ENCODE results near the gene C9orf153. TPM values are rescaled to one million over a fixed set of nuclear protein-coding genes. Genes with fewer than 3 reads are reported as not detected.

The C9orf153 gene
- total RNA-seq, 1 experiment from 2014 or later: not detected

DNA sequence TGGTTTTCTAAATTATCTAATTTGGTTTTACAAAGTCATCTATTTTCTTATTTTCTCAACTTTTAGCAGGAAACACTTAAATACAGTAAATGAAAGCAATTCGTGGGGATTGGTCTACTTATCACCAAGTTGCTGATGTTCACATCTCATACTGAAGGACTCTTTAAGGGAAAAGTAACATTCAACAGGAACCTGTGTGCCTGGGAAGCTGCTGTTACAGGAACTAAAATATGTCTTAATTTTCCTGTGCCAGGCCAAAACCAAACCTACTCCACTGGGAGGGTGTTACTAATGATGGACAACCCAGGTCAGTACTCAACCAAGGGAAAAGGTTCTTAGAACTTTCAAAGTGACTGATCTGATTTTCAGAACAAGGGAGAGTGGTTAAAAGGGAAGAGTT, 17.6 kb upstream of the C9orf153 start:
- no peaks in the 10 kb centered on the region for H3K9me2 ChIP-seq (ENCODE audit: insufficient read depth)
- peaks cover 3% of the 10 kb centered on the region; the same call in 1 of the 2 replicates for H4K20me1 ChIP-seq (ENCODE audit: insufficient read depth)
- H3K9me3 ChIP-seq (ENCODE audit: control insufficient read depth in 1 of 2, insufficient read depth in 1 of 2, low read depth in 1 of 2, low read length in 2 of 2): no peaks in the 10 kb centered on the region
- CTCF ChIA-PET: interaction anchor here (1.4 to 1.6 kb wide), 2 partner anchors 9 to 75 kb away, joined by 4 to 7 read pairs; no protein-coding TSS in a partner anchor
- H3K27ac ChIP-seq (ENCODE audit: low read depth, low read length): no peak overlapping the region
- no peaks in the 10 kb centered on the region for H3K27me3 ChIP-seq (ENCODE audit: insufficient read depth, low read length)
- peaks cover 78% of the 10 kb centered on the region for H3K79me2 ChIP-seq (ENCODE audit: insufficient read depth, low read length)
- ATAC-seq (no peak), DNase-seq (ENCODE audit: low read depth, low spot score) (no peak)
- H2AFZ ChIP-seq (ENCODE audit: low read depth, low read length, poor library complexity, severe bottlenecking): no peak overlapping the region
- RAD21 ChIA-PET (ENCODE audit: low non-redundant PET in 1 of 2, low total read pairs in 2 of 2, uncharacterized antibody in 2 of 2, unreplicated experiment in 2 of 2): interaction anchor here in 1 of 2 experiments (0.6 kb wide), 1 partner anchor 641 kb away, joined by 4 read pairs; no protein-coding TSS in a partner anchor
- peaks cover 2 to 8% of the 10 kb centered on the region in 2 experiments; a peak in 3 of 4 replicates for H3K4me1 ChIP-seq (ENCODE audit: control insufficient read depth in 1 of 2, insufficient read depth in 2 of 2, low read length in 2 of 2)
- POLR2A ChIA-PET: no interaction called here
- no TSS peak for BruUV-seq (replicated peaks)
- TF ChIP-seq TCF7L2 (IDR thresholded peaks at IDR 0.05; ENCODE audit: borderline replicate concordance, extremely low read depth, insufficient read depth, insufficient read length) (no peak), EZH2phosphoT487 (IDR thresholded peaks at IDR 0.05; ENCODE audit: borderline replicate concordance) (no peak), SIN3A (IDR thresholded peaks at IDR 0.05; ENCODE audit: low read depth) (no peak), CTCF (IDR thresholded peaks at IDR 0.05 in 2 of 3, conservative IDR thresholded peaks at IDR 0.05 in 1 of 3; ENCODE audit: borderline replicate concordance in 1 of 3, insufficient read depth in 1 of 3, low read depth in 2 of 3, low read length in 2 of 3) (no peak), REST (IDR thresholded peaks at IDR 0.05; ENCODE audit: low read depth) (no peak), ZNF274 (IDR thresholded peaks at IDR 0.05; ENCODE audit: low read depth, low read length) (no peak), POLR2AphosphoS5 (IDR thresholded peaks at IDR 0.05; ENCODE audit: low read depth, low read length) (no peak)
- TF ChIP-seq, protein P1, sequence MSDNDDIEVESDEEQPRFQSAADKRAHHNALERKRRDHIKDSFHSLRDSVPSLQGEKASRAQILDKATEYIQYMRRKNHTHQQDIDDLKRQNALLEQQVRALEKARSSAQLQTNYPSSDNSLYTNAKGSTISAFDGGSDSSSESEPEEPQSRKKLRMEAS (IDR thresholded peaks at IDR 0.05): no peak
- TF ChIP-seq, protein P2, sequence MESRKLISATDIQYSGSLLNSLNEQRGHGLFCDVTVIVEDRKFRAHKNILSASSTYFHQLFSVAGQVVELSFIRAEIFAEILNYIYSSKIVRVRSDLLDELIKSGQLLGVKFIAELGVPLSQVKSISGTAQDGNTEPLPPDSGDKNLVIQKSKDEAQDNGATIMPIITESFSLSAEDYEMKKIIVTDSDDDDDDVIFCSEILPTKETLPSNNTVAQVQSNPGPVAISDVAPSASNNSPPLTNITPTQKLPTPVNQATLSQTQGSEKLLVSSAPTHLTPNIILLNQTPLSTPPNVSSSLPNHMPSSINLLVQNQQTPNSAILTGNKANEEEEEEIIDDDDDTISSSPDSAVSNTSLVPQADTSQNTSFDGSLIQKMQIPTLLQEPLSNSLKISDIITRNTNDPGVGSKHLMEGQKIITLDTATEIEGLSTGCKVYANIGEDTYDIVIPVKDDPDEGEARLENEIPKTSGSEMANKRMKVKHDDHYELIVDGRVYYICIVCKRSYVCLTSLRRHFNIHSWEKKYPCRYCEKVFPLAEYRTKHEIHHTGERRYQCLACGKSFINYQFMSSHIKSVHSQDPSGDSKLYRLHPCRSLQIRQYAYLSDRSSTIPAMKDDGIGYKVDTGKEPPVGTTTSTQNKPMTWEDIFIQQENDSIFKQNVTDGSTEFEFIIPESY (IDR thresholded peaks at IDR 0.05; ENCODE audit: extremely low read depth, insufficient replicate concordance, low read length): no peak
- no peak overlapping the region for H3K9ac ChIP-seq (ENCODE audit: low read length)
- peaks cover 7% of the 10 kb centered on the region in 2 experiments; a peak in 1 of 4 replicates for H3K36me3 ChIP-seq (ENCODE audit: control insufficient read depth in 1 of 2, insufficient read depth in 2 of 2, low read length in 2 of 2)
- intact Hi-C loops (cut with micrococcal nuclease): loop anchor here (10.0 kb wide), 1 partner anchor 452 kb away; no protein-coding TSS in a partner anchor
- H3K4me3 ChIP-seq (replicated peaks in 1 of 2; ENCODE audit: low read depth in 1 of 2, low read length in 2 of 2): no peak overlapping the region
- H3K4me2 ChIP-seq (ENCODE audit: low read length): no peak overlapping the region

Measured in HCT116 (cell line).